Fibroblast of the aortic adventitia (primary cell): ENCODE data around the gene COL23A1. TPM values are rescaled to one million over a fixed set of nuclear protein-coding genes. Genes with fewer than 3 reads are reported as not detected.

Source experiments
- DNase-seq: peaks from one replicate; pipeline ENCODE4 v3.0.0-alpha.2; 2010; ENCODE audit warnings: low read depth
- H3K4me3 ChIP-seq: 2 replicates; pipeline ENCODE4 v1.5.1; 2011; ENCODE audit warnings: low read depth, mild to moderate bottlenecking, control low read depth, low read length, moderate library complexity
- total RNA-seq: library from RNA; depleted of rRNA; stranded (reverse); fragments of >200 nt; gene quantifications from 2 replicates; pipeline ENCODE4 v1.2.3, GENCODE V29; 2012; ENCODE audit warnings: low replicate concordance
- TF ChIP-seq, protein P1 (sequence below): IDR thresholded peaks from 2 replicates; pipeline ENCODE4 v1.5.1; 2011; ENCODE audit warnings: mild to moderate bottlenecking, low read length, control low read depth, inconsistent platforms; ENCODE audit not compliant: insufficient read depth

COL23A1 gene
- total RNA-seq, 1 donor, result not detected

- TF ChIP-seq, protein P1, sequence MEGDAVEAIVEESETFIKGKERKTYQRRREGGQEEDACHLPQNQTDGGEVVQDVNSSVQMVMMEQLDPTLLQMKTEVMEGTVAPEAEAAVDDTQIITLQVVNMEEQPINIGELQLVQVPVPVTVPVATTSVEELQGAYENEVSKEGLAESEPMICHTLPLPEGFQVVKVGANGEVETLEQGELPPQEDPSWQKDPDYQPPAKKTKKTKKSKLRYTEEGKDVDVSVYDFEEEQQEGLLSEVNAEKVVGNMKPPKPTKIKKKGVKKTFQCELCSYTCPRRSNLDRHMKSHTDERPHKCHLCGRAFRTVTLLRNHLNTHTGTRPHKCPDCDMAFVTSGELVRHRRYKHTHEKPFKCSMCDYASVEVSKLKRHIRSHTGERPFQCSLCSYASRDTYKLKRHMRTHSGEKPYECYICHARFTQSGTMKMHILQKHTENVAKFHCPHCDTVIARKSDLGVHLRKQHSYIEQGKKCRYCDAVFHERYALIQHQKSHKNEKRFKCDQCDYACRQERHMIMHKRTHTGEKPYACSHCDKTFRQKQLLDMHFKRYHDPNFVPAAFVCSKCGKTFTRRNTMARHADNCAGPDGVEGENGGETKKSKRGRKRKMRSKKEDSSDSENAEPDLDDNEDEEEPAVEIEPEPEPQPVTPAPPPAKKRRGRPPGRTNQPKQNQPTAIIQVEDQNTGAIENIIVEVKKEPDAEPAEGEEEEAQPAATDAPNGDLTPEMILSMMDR, result no peak
- no peak for DNase-seq
- H3K4me3 ChIP-seq, result no peak overlapping the region
Measured at GRCh38 chr5:178407646-178408045, 182.5 kb downstream of the COL23A1 start.

DNA sequence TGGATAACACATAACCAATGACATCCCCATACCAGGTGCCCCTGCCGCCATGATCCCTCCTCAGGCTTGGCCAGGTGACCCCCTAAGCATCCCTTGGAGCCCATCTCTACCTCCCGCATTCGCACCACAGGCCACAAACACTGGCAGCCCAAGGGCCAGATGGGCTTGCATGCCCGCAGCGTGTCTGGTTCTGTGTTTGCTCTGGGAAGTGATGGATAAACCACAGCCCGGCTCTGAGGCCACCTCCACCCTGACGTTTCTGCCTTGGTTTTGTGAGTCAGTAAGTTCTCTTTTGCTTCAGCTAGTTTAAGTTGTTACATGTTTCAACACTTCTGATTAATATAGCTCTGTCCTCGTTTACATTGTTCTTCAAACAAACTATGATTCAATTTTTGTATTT lies 185.2 kb downstream of the COL23A1 start:
- TF ChIP-seq, protein P1, result no peak
- no peak for DNase-seq
- no peak overlapping the region for H3K4me3 ChIP-seq

DNA sequence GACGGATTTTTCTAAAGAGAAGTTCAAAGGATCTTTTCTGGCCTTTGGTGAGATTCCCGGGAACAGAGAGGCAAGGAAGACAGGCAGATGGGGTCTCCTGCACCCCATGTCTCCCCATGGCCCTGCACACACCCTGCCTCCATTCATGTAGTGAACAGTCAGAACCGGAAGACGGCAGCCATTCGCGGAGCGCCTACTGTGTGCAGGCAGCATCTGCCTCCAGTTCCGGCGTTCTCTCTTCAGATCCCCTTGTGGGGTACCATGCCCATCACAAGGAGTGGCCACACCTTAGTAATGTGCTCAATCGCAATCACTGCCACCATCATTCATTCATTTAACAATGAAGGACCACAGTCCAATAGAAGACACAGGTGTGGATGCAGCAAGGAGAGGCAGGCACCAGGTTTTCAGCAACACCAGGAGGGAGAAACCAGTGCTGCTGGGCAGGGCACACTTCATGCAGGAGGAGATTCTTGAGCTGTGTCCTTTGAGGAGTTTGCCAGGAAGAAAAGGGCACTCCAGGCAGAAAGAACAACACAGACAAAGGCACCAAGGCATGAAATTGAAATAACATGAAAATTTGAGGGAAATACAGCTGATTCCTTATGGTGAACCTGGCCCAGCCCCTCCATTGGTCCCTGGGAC lies 186.1 kb downstream of the COL23A1 start:
- no peak overlapping the region for H3K4me3 ChIP-seq
- no peak for DNase-seq
- TF ChIP-seq, protein P1, result no peak

GRCh38 chr5:178403351-178403750 lies 186.8 kb downstream of the COL23A1 start:
- no peak overlapping the region for H3K4me3 ChIP-seq
- DNase-seq, result no peak
- TF ChIP-seq, protein P1, result no peak

- H3K4me3 ChIP-seq, result no peak overlapping the region
- TF ChIP-seq, protein P1, result no peak
- no peak for DNase-seq
Measured at GRCh38 chr5:178399701-178400095, 190.5 kb downstream of the COL23A1 start.

DNA sequence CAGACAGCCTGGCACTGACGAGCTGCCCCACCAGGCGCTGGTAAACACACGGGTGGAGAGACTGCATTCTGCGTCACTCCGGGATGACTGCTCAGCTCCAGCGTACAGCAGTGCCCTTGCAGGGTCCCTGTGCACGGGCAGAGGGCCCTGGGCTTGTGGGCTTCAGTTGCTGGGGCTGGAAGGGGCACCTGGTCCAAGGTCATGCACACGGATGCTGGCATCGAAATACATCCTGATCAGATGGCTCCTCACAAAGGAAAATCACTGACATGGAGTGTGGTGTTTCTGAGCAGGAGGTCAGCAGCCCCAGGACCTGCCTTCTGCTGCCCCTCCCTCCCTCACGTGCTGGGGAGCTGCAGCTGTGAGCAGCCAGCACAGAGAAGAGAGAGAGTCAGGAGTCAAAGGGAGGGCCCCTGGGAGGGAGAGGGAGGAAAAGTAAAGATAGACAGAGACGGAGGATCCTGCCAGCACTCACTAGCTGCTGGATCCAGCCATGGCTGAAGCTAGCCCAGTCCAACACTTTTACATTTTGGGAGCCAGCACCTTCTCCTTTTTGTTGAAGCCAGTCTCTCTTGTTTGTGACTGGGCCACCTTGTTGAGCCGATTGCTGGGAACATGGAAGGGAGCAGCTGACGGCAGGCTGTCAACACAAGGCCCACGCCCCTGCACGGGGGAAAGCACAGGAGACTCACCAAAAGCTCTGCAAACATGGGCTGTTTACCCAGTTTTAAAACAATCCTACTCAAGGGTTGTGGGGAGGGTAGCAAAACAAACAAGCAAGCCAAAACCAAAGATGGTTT lies 191.1 kb downstream of the COL23A1 start:
- no peak for DNase-seq
- no peak overlapping the region for H3K4me3 ChIP-seq
- TF ChIP-seq, protein P1, result no peak
